B cell (primary cell): ENCODE results near the gene LRIG1. TPM values are rescaled to one million over a fixed set of nuclear protein-coding genes. Genes with fewer than 3 reads are reported as not detected.

Experiments
- ATAC-seq: fragments of 200-7000 bp; cut with Tn5 transposase; one replicate; pipeline ENCODE4 v1.10.0; 2021; ENCODE audit warnings: low read depth, mild to moderate bottlenecking, moderate number of reproducible peaks, moderate library complexity
- CTCF ChIA-PET: fragments of 350-600 bp; sonication (Branson Sonifier 250); formaldehyde crosslinking; loops from one replicate; lab custom pipeline; 2021; ENCODE audit warnings: antibody characterized with exemption, inconsistent platforms; lab: Charles Lee
- POLR2A ChIA-PET: fragments of 350-600 bp; sonication (Branson Sonifier 250); formaldehyde crosslinking; loops from one replicate; lab custom pipeline; 2021; ENCODE audit warnings: antibody characterized with exemption; lab: Charles Lee
- DNase-seq: peaks from one replicate; pipeline ENCODE4 v3.0.0; 2013
- H2AFZ ChIP-seq: 2 replicates; pipeline ENCODE4 v1.6.1; 2012; ENCODE audit warnings: mild to moderate bottlenecking, low read depth, low read length; ENCODE audit not compliant: insufficient read depth, poor library complexity, severe bottlenecking
- H3K27ac ChIP-seq, 2 donors: 1 replicate in 1 of 2; 2 replicates in 1 of 2; pipeline ENCODE4 v1.5.1; 2012 to 2013; ENCODE audit warnings: low read length in 2 of 2, mild to moderate bottlenecking in 2 of 2, moderate library complexity in 1 of 2
- H3K27me3 ChIP-seq, 4 experiments: fragments of 200-600 bp in 1 of 4; sonication (generic) in 1 of 4; replicated peaks in 1 of 4; 1 replicate in 2 of 4; 2 replicates in 2 of 4; pipeline versions ENCODE4 v1.6.1 to v1.7.0; 2013 to 2016; ENCODE audit warnings: low read length in 3 of 4, mild to moderate bottlenecking in 2 of 4, mixed read lengths in 1 of 4, moderate library complexity in 1 of 4; ENCODE audit not compliant: insufficient read depth in 4 of 4, control insufficient read depth in 3 of 4; ENCODE audit errors: control extremely low read depth in 1 of 4
- H3K36me3 ChIP-seq, 2 experiments: replicated peaks in 1 of 2; 1 replicate in 1 of 2; 2 replicates in 1 of 2; pipeline versions ENCODE4 v1.6.1 to v1.7.1; 2013; ENCODE audit warnings: low read length in 1 of 2; ENCODE audit not compliant: insufficient read depth in 2 of 2, control insufficient read depth in 1 of 2; ENCODE audit errors: control extremely low read depth in 1 of 2, extremely low read depth in 1 of 2
- H3K4me1 ChIP-seq, 2 donors: fragments of 200-600 bp in 1 of 2; sonication (generic) in 1 of 2; 1 replicate in 1 of 2; 2 replicates in 1 of 2; pipeline versions ENCODE4 v1.5.1 to v1.6.1; 2013 to 2017; ENCODE audit warnings: low read length in 2 of 2; ENCODE audit not compliant: control insufficient read depth in 2 of 2, insufficient read depth in 2 of 2
- H3K4me2 ChIP-seq: replicated peaks from 2 replicates; pipeline ENCODE3; 2012; ENCODE audit warnings: mild to moderate bottlenecking, low read depth, low read length; ENCODE audit not compliant: poor library complexity, severe bottlenecking
- H3K4me3 ChIP-seq, 5 experiments: fragments of 200-600 bp in 1 of 5; sonication (generic) in 1 of 5; 1 replicate in 3 of 5; 2 replicates in 2 of 5; pipeline versions ENCODE4 v1.5.1 to v1.7.0; 2011 to 2016; ENCODE audit warnings: low read length in 4 of 5, mild to moderate bottlenecking in 4 of 5, low read depth in 2 of 5, control low read depth in 1 of 5, moderate library complexity in 1 of 5; ENCODE audit not compliant: insufficient read depth in 1 of 5; ENCODE audit errors: control extremely low read depth in 1 of 5, extremely low read depth in 1 of 5
- H3K79me2 ChIP-seq: fragments of 200-600 bp; sonication (generic); one replicate; pipeline ENCODE4 v1.6.0; 2016; ENCODE audit warnings: low read length; ENCODE audit not compliant: control insufficient read depth, insufficient read depth
- H3K9ac ChIP-seq: fragments of 200-600 bp; sonication (generic); 2 replicates; pipeline ENCODE4 v1.6.1; 2017; ENCODE audit warnings: mild to moderate bottlenecking, low read length, moderate library complexity
- H3K9me3 ChIP-seq, 3 donors: one replicate each; pipeline versions ENCODE4 v1.6.1 to v1.7.1; 2013; ENCODE audit warnings: low read length in 2 of 3; ENCODE audit not compliant: control insufficient read depth in 2 of 3, insufficient read depth in 1 of 3; ENCODE audit errors: control extremely low read depth in 1 of 3
- H4K20me1 ChIP-seq: 2 replicates; pipeline ENCODE4 v1.6.0; 2012; ENCODE audit warnings: mild to moderate bottlenecking, low read length; ENCODE audit not compliant: insufficient read depth, control insufficient read depth, poor library complexity, severe bottlenecking
- H3K27ac Mint-ChIP-seq: one replicate; pipeline ENCODE4 v1.8.0; 2021; ENCODE audit warnings: mixed read lengths
- H3K27me3 Mint-ChIP-seq: one replicate; pipeline ENCODE4 v1.8.0; 2021; ENCODE audit warnings: mixed read lengths
- H3K4me1 Mint-ChIP-seq: one replicate; pipeline ENCODE4 v1.8.0; 2021; ENCODE audit warnings: mixed read lengths
- H3K4me3 Mint-ChIP-seq: one replicate; pipeline ENCODE4 v1.8.0; 2021; ENCODE audit warnings: mixed read lengths
- H3K9me3 Mint-ChIP-seq: one replicate; pipeline ENCODE4 v1.8.0; 2022; ENCODE audit warnings: mixed read lengths; ENCODE audit not compliant: insufficient read depth
- EZH2 ChIP-seq: IDR thresholded peaks from 2 replicates; pipeline ENCODE4 v1.6.1; 2012; ENCODE audit warnings: borderline replicate concordance, low read depth, mild to moderate bottlenecking, moderate library complexity, low read length; ENCODE audit not compliant: insufficient read depth, poor library complexity, severe bottlenecking
- WGBS: methylation state at CpG from one replicate; pipeline ENCODE4 v1.1.5; 2013; ENCODE audit warnings: missing lambda C conversion rate; ENCODE audit not compliant: insufficient coverage; 5-methylcytosine and 5-hydroxymethylcytosine counted together
- intact Hi-C: fragments of 100-400 bp; cut with micrococcal nuclease; formaldehyde crosslinking; loops from one replicate; pipeline ENCODE4 v1.10.0; 2022
- polyA plus RNA-seq: library from polyadenylated mRNA; depleted of rRNA; stranded (reverse); fragments of >200 nt; gene quantifications from 2 replicates; pipeline ENCODE4 v1.2.3, GENCODE V29; 2012
- total RNA-seq, 2 donors: library from RNA; stranded (reverse); fragments of 120-200 nt in 1 of 2; gene quantifications; 1 replicate in 1 of 2; 2 replicates in 1 of 2; pipeline versions ENCODE4 v1.2.3 to v1.2.4, GENCODE V29; 2013 to 2022
- TF ChIP-seq, protein P1 (sequence below): fragments of 200-600 bp; IDR thresholded peaks from one replicate; pipeline ENCODE4 v1.8.0; 2022; ENCODE audit warnings: antibody characterized with exemption, mild to moderate bottlenecking

LRIG1 gene
- total and polyA plus RNA-seq, 2 donors (not counting 1 experiment from before 2014, with no cell fraction given), result 9.2 to 12.4 TPM

DNA sequence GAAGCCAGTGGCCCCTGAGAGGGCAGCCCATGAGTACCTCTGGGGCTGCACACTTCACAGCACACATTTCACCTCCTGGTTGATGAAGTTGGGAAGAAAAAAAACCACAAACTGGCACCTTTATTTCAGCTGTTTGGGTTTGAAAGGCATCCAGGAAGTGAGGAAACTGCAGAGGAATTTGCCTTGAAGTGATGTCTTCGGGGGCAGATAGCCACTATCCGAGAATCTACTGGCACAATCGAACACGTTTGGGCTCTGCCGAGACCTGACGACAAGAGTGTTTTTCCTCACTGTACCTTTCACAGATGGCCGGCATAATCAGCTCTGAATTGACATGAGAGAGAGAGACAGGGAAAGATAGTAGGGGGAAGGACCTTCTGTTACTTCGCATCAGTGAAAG lies 59.7 kb downstream of the LRIG1 start:
- Histone ChIP-seq H3K4me1 (peaks cover 6 to 7% of the 10 kb centered on the region in 2 donors), H4K20me1 (no peaks in the 10 kb centered on the region), H3K4me3 (no peak overlapping the region), H2AFZ (no peak overlapping the region), H3K9ac (no peak overlapping the region), H3K79me2 (no peaks in the 10 kb centered on the region), H3K4me2 (no peak overlapping the region), H3K9me3 (no peaks in the 10 kb centered on the region), H3K27me3 (no peaks in the 10 kb centered on the region), H3K27ac (no peak overlapping the region), H3K36me3 (no peaks in the 10 kb centered on the region)
- no peak overlapping the region for H3K4me3 Mint-ChIP-seq
- no peak overlapping the region for H3K27ac Mint-ChIP-seq
- H3K4me1 Mint-ChIP-seq, result peaks cover 11% of the 10 kb centered on the region
- TF ChIP-seq, protein P1, sequence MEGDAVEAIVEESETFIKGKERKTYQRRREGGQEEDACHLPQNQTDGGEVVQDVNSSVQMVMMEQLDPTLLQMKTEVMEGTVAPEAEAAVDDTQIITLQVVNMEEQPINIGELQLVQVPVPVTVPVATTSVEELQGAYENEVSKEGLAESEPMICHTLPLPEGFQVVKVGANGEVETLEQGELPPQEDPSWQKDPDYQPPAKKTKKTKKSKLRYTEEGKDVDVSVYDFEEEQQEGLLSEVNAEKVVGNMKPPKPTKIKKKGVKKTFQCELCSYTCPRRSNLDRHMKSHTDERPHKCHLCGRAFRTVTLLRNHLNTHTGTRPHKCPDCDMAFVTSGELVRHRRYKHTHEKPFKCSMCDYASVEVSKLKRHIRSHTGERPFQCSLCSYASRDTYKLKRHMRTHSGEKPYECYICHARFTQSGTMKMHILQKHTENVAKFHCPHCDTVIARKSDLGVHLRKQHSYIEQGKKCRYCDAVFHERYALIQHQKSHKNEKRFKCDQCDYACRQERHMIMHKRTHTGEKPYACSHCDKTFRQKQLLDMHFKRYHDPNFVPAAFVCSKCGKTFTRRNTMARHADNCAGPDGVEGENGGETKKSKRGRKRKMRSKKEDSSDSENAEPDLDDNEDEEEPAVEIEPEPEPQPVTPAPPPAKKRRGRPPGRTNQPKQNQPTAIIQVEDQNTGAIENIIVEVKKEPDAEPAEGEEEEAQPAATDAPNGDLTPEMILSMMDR, result no peak
- TF ChIP-seq EZH2, result no peak
- no peaks in the 10 kb centered on the region for H3K27me3 Mint-ChIP-seq
- intact Hi-C loops, result no loop called here
- no peak for DNase-seq
- 71% methylated on average over 7 of the region's 8 CpGs for WGBS
- ChIA-PET CTCF (no interaction called here), POLR2A (no interaction called here)
- ATAC-seq, result no peak
- no peaks in the 10 kb centered on the region for H3K9me3 Mint-ChIP-seq

DNA sequence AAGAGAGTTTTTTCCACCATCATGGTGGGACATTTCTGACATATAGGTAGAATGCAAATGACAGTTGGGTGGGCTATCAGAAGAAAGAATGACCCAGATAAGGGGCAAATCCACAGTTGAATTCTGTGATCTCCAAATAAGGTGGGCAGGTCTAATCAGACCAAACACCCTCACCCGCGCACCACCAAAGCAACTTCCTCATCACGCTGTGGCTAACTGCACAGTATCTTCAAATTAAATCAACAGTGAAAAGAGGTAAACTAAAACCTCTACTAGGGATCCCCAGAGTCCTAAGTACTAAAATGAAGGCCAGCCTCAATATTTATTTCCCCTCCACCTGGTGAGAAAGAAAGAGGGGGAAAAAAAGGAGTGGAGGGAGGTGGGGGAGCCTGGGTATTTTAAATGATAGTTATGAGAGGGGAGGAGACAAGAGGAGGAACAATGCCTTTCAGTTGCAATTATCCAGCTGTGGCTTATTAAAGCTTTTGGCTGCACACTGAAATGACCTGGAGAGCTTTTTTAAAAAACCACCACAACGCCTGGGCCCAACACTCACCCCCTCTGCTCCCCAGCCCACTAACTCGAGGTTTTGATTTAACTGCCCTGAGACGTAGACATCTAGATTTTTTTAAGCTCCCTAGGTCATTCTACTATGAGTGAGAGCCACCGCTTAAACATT lies 61.0 kb downstream of the LRIG1 start:
- 25% methylated on average over 4 of the region's 7 CpGs for WGBS
- no peaks in the 10 kb centered on the region for H4K20me1 ChIP-seq
- no peak overlapping the region for H3K4me3 ChIP-seq
- ChIA-PET CTCF (interaction anchor here (0.8 kb wide), 1 partner anchor 33 kb away, joined by 3 read pairs; no protein-coding TSS in a partner anchor), POLR2A (no interaction called here)
- ATAC-seq (no peak), DNase-seq (peak; percentile 10)
- H3K4me1 Mint-ChIP-seq, result peaks cover 11% of the 10 kb centered on the region
- H3K4me3 Mint-ChIP-seq, result peak overlapping the region; percentile 8
- no peaks in the 10 kb centered on the region for H3K9me3 Mint-ChIP-seq
- H3K9ac ChIP-seq, result peak overlapping the region; percentile 29
- H3K4me1 ChIP-seq, result peaks cover 6 to 7% of the 10 kb centered on the region in 2 donors
- no peak overlapping the region for H3K27ac ChIP-seq
- H2AFZ ChIP-seq, result peak overlapping the region; percentile 57
- H3K27me3 Mint-ChIP-seq, result no peaks in the 10 kb centered on the region
- TF ChIP-seq, protein P1, result no peak
- TF ChIP-seq EZH2, result no peak
- H3K4me2 ChIP-seq, result peak overlapping the region; percentile 62
- no peaks in the 10 kb centered on the region for H3K27me3 ChIP-seq
- no peaks in the 10 kb centered on the region for H3K36me3 ChIP-seq
- H3K27ac Mint-ChIP-seq, result no peak overlapping the region
- intact Hi-C loops, result no loop called here
- no peaks in the 10 kb centered on the region for H3K79me2 ChIP-seq
- H3K9me3 ChIP-seq, result no peaks in the 10 kb centered on the region
